Neural cell (in vitro differentiated cells): ENCODE measurements around the gene GPR26. TPM values are rescaled to one million over a fixed set of nuclear protein-coding genes. Genes with fewer than 3 reads are reported as not detected.
A peak's percentile ranks its signal among the peaks of the same experiment; 100 is the strongest.

ENCODE experiments used
- H2AFZ ChIP-seq: fragments of 200-600, 300-800 bp; sonication (generic), shearing (Covaris generic); 2 replicates; pipeline ENCODE4 v1.6.0; 2014; ENCODE audit warnings: low read depth, mild to moderate bottlenecking, antibody characterized with exemption, low read length, moderate library complexity
- H3F3A ChIP-seq: fragments of 200-600 bp; shearing (Covaris generic); 2 replicates; pipeline ENCODE4 v1.6.1; 2016; ENCODE audit warnings: mild to moderate bottlenecking, moderate library complexity, mixed read lengths, antibody characterized with exemption, low read length; ENCODE audit not compliant: insufficient read depth, poor library complexity, severe bottlenecking
- H3K27ac ChIP-seq: fragments of 200-600, 300-800 bp; sonication (generic), shearing (Covaris generic); 2 replicates; pipeline ENCODE4 v1.5.1; 2014; ENCODE audit warnings: mild to moderate bottlenecking, low read length, moderate library complexity
- H3K27me3 ChIP-seq: fragments of 300-800, 200-600 bp; sonication (generic), shearing (Covaris generic); 2 replicates; pipeline ENCODE4 v1.6.0; 2014; ENCODE audit warnings: mild to moderate bottlenecking, low read depth, low read length, moderate library complexity; ENCODE audit not compliant: insufficient read depth
- H3K36me3 ChIP-seq: fragments of 300-800, 200-600 bp; sonication (generic), shearing (Covaris generic); 2 replicates; pipeline ENCODE4 v1.5.1; 2014; ENCODE audit warnings: mild to moderate bottlenecking, antibody characterized with exemption, low read length, moderate library complexity; ENCODE audit not compliant: insufficient read depth
- H3K4me2 ChIP-seq: fragments of 300-800, 200-600 bp; sonication (generic), shearing (Covaris generic); 2 replicates; pipeline ENCODE4 v1.6.0; 2014; ENCODE audit warnings: mild to moderate bottlenecking, low read length
- H3K4me3 ChIP-seq: fragments of 300-800, 200-600 bp; sonication (generic), shearing (Covaris generic); 2 replicates; pipeline ENCODE4 v1.5.1; 2014; ENCODE audit warnings: mild to moderate bottlenecking, low read length, moderate library complexity
- H3K79me2 ChIP-seq: fragments of 200-600 bp; shearing (Covaris generic); replicated peaks from 2 replicates; pipeline ENCODE4 v1.6.0; 2014; ENCODE audit warnings: mild to moderate bottlenecking, low read length, moderate library complexity; ENCODE audit not compliant: insufficient read depth
- H3K9ac ChIP-seq: fragments of 300-800, 200-600 bp; sonication (generic), shearing (Covaris generic); 2 replicates; pipeline ENCODE4 v1.6.1; 2016; ENCODE audit warnings: mild to moderate bottlenecking, low read length, mixed read lengths
- H3K9me2 ChIP-seq: fragments of 200-600 bp; shearing (Covaris generic); 2 replicates; pipeline ENCODE4 v1.6.1; 2016; ENCODE audit warnings: mild to moderate bottlenecking, low read length, mixed read lengths; ENCODE audit not compliant: insufficient read depth
- H3K9me3 ChIP-seq: fragments of 200-600, 300-800 bp; sonication (generic), shearing (Covaris generic); 2 replicates; pipeline ENCODE4 v1.6.1; 2016; ENCODE audit warnings: mild to moderate bottlenecking, mixed run types, low read length, moderate library complexity, mixed read lengths
- H4K20me1 ChIP-seq: fragments of 200-600 bp; shearing (Covaris generic); 2 replicates; pipeline ENCODE4 v1.6.1; 2016; ENCODE audit warnings: mild to moderate bottlenecking, mixed run types; ENCODE audit not compliant: insufficient read depth
- CTCF ChIP-seq: fragments of 450-650 bp; IDR thresholded peaks from 2 replicates; pipeline ENCODE4 v1.5.1; 2014; ENCODE audit warnings: antibody characterized with exemption, mild to moderate bottlenecking, moderate library complexity; ENCODE audit not compliant: poor library complexity, severe bottlenecking
- EP300 ChIP-seq: fragments of 450-650 bp; conservative IDR thresholded peaks from 2 replicates; pipeline ENCODE4 v1.6.1; 2014; ENCODE audit warnings: antibody characterized with exemption, mild to moderate bottlenecking, moderate library complexity; ENCODE audit not compliant: poor library complexity, severe bottlenecking
- EZH2 ChIP-seq: fragments of 200-600, 300-800 bp; shearing (Covaris generic), sonication (generic); IDR thresholded peaks from 2 replicates; pipeline ENCODE4 v1.6.1; 2014; ENCODE audit warnings: antibody characterized with exemption, low read length, borderline replicate concordance, mild to moderate bottlenecking; ENCODE audit not compliant: insufficient read depth, poor library complexity, severe bottlenecking
- MXI1 ChIP-seq: fragments of 450-650 bp; conservative IDR thresholded peaks from 2 replicates; pipeline ENCODE4 v1.6.1; 2014; ENCODE audit warnings: antibody characterized with exemption, mild to moderate bottlenecking; ENCODE audit not compliant: poor library complexity, severe bottlenecking
- POLR2AphosphoS5 ChIP-seq: IDR thresholded peaks from 2 replicates; pipeline ENCODE4 v1.6.1; 2012
- RAD21 ChIP-seq: fragments of 450-650 bp; conservative IDR thresholded peaks from 2 replicates; pipeline ENCODE4 v1.6.1; 2014; ENCODE audit warnings: antibody characterized with exemption, mild to moderate bottlenecking, moderate library complexity
- REST ChIP-seq: IDR thresholded peaks from 2 replicates; pipeline ENCODE4 v1.6.1; 2012; ENCODE audit warnings: borderline replicate concordance
- SMC3 ChIP-seq: fragments of 450-650 bp; conservative IDR thresholded peaks from 2 replicates; pipeline ENCODE4 v1.6.1; 2014; ENCODE audit warnings: antibody characterized with exemption, mild to moderate bottlenecking, moderate library complexity; ENCODE audit not compliant: poor library complexity
- TAF1 ChIP-seq: IDR thresholded peaks from 2 replicates; pipeline ENCODE4 v1.6.1; 2012; ENCODE audit warnings: low read depth
- polyA plus RNA-seq: library from polyadenylated mRNA; depleted of rRNA; stranded (reverse); fragments of >200 nt; gene quantifications from 2 replicates; pipeline ENCODE4 v1.2.3, GENCODE V29; 2014

Gene GPR26
- polyA plus RNA-seq, 1 donor from 2014 or later: 8.1 TPM

GRCh38 chr10:123743441-123744223, 77.5 kb downstream of the GPR26 start:
- Histone ChIP-seq H3K4me3 (peak overlapping the region; percentile 41), H3K27ac (peak overlapping the region; percentile 61), H2AFZ (no peak overlapping the region), H3F3A (no peaks in the 10 kb centered on the region), H3K9me3 (no peaks in the 10 kb centered on the region), H3K79me2 (no peaks in the 10 kb centered on the region), H3K9ac (no peak overlapping the region), H3K9me2 (no peaks in the 10 kb centered on the region), H3K4me2 (no peak overlapping the region), H3K27me3 (no peaks in the 10 kb centered on the region), H4K20me1 (no peaks in the 10 kb centered on the region), H3K36me3 (no peaks in the 10 kb centered on the region)
- TF ChIP-seq MXI1 (no peak), REST (no peak), POLR2AphosphoS5 (no peak), TAF1 (no peak), CTCF (no peak), RAD21 (no peak), EP300 (no peak), EZH2 (no peak), SMC3 (no peak)

GRCh38 chr10:123744224-123744536, 78.0 kb downstream of the GPR26 start:
- H3K9ac ChIP-seq: no peak overlapping the region

More at GRCh38 chr10:123744224-123744536, 78.0 kb downstream of the GPR26 start:
- Histone ChIP-seq H3F3A (no peaks in the 10 kb centered on the region), H3K27me3 (no peaks in the 10 kb centered on the region), H3K79me2 (no peaks in the 10 kb centered on the region), H4K20me1 (no peaks in the 10 kb centered on the region), H3K27ac (no peak overlapping the region), H3K4me2 (no peak overlapping the region), H3K36me3 (no peaks in the 10 kb centered on the region), H3K9me3 (no peaks in the 10 kb centered on the region), H3K4me3 (no peak overlapping the region), H2AFZ (no peak overlapping the region), H3K9me2 (no peaks in the 10 kb centered on the region)
- TF ChIP-seq EP300 (no peak), POLR2AphosphoS5 (no peak), EZH2 (no peak), RAD21 (no peak), SMC3 (no peak), REST (no peak), CTCF (no peak), MXI1 (no peak), TAF1 (no peak)
